ENCODE results near the gene NOA1. TPM values are rescaled to one million over a fixed set of nuclear protein-coding genes. Genes with fewer than 3 reads are reported as not detected.

NOA1 gene
- total and polyA plus RNA-seq, 2 of the 8 experiments (the other 6 are each of a cell fraction or from before 2014, with no cell fraction given): 24.3 to 28.1 TPM

- Histone ChIP-seq H3K36me3 (ENCODE audit: control insufficient read depth in 2 of 4, insufficient read depth in 4 of 4, low read length in 3 of 4) (peaks cover 15 to 58% (median 39%) of the 10 kb centered on the region in 4 experiments), H4K5ac (ENCODE audit: insufficient read length, low read depth, low read length) (no peak overlapping the region), H3K4ac (replicated peaks; ENCODE audit: insufficient read length, low read depth, low read length) (no peak overlapping the region), H2AFZ (ENCODE audit: low read length) (no peak overlapping the region), H3K23me2 (ENCODE audit: low read depth, low read length) (no peaks in the 10 kb centered on the region), H3K56ac (replicated peaks; ENCODE audit: insufficient read length, low read depth, low read length) (no peak overlapping the region), H4K91ac (replicated peaks; ENCODE audit: insufficient read length, low read length) (no peak overlapping the region), H3K9me3 (ENCODE audit: insufficient read depth in 2 of 2, low read depth in 1 of 2, low read length in 1 of 2) (no peaks in the 10 kb centered on the region), H3K4me1 (replicated peaks in 1 of 4; ENCODE audit: control insufficient read depth in 3 of 4, insufficient read depth in 4 of 4, low read length in 3 of 4) (no peaks in the 10 kb centered on the region), H2BK120ac (replicated peaks; ENCODE audit: low read depth, low read length) (no peak overlapping the region), H3K14ac (ENCODE audit: insufficient read length) (no peak overlapping the region), H3K27ac (ENCODE audit: low read depth, low read length) (no peak overlapping the region), H2BK5ac (ENCODE audit: low read depth, low read length) (no peak overlapping the region), H2BK20ac (ENCODE audit: low read length) (no peak overlapping the region), H3K4me3 (ENCODE audit: extremely low read depth in 1 of 4, insufficient read depth in 2 of 4, low read depth in 3 of 4, low read length in 4 of 4) (no peak overlapping the region), H3K4me2 (ENCODE audit: insufficient read depth in 1 of 2, low read depth in 2 of 2, low read length in 2 of 2) (no peak overlapping the region), H2BK12ac (ENCODE audit: low read depth, low read length) (no peak overlapping the region), H4K8ac (ENCODE audit: extremely low read depth, insufficient read depth, low read length) (no peak overlapping the region), H3K9ac (replicated peaks in 1 of 4; ENCODE audit: extremely low read depth in 1 of 4, low read depth in 3 of 4, low read length in 3 of 4) (no peak overlapping the region), H4K20me1 (replicated peaks in 1 of 2; ENCODE audit: control insufficient read depth in 1 of 2, insufficient read depth in 2 of 2, low read length in 2 of 2) (peaks cover 0 to 1% of the 10 kb centered on the region in 2 experiments), H2BK15ac (ENCODE audit: low read length) (no peak overlapping the region), H2AK5ac (ENCODE audit: low read depth, low read length) (no peak overlapping the region), H3K79me2 (ENCODE audit: control insufficient read depth in 1 of 2, insufficient read depth in 2 of 2, low read length in 2 of 2) (0 out of 4 replicates have a peak, but pooled peaks cover 0 to 3% of the 10 kb centered on the region in 2 experiments), H3K79me1 (ENCODE audit: low read depth, low read length) (peaks cover 4% of the 10 kb centered on the region; the same call in 1 of the 2 replicates), H3K18ac (ENCODE audit: extremely low read depth, low read length) (no peak overlapping the region), H3K27me3 (replicated peaks in 1 of 4; ENCODE audit: control insufficient read depth in 3 of 4, extremely low read depth in 1 of 4, insufficient read depth in 3 of 4, low read length in 3 of 4) (no peaks in the 10 kb centered on the region), H3K23ac (ENCODE audit: insufficient read length) (no peak overlapping the region)
- TF ChIP-seq GABPA (IDR thresholded peaks at IDR 0.05; ENCODE audit: borderline replicate concordance, insufficient read depth, low read length) (no peak), CBX5 (IDR thresholded peaks at IDR 0.05; ENCODE audit: low read depth, low read length) (no peak), MAFK (IDR thresholded peaks at IDR 0.05; ENCODE audit: low read depth, low read length) (no peak), USF2 (IDR thresholded peaks at IDR 0.05; ENCODE audit: low read length) (no peak)
- FAIRE-seq: no peak
- ChIA-PET POLR2A (ENCODE audit: partially characterized antibody) (interaction anchor here (1.3 to 1.6 kb wide), 2 partner anchors 15 to 20 kb away, joined by 3 read pairs; no protein-coding TSS in a partner anchor), CTCF (ENCODE audit: partially characterized antibody) (no interaction called here)
- 100% methylated on average over 1 of the region's 1 CpG; no CpG with 5 or more reads in 1 of the 2 experiments for WGBS, 2 experiments (ENCODE audit: extremely low coverage in 1 of 2, insufficient coverage in 1 of 2, insufficient read length in 1 of 2, insufficient replicate concordance in 2 of 2, low coverage in 1 of 2, low lambda C conversion rate in 2 of 2, missing lambda C conversion rate in 1 of 2)
- no peak for DNase-seq (ENCODE audit: low read depth in 1 of 2, low spot score in 2 of 2)
Measured at GRCh38 chr4:56999751-57000150, 22.3 kb upstream of the NOA1 start.

Data from H1 (cell line).